HL-60/S4 treated with phorbol 12-myristate 13-acetate at 8.2 ng/mL for 4 days and 3 days (cell line): ENCODE results near the gene LARGE1.

ENCODE experiments used
- in situ Hi-C: fragments of 300-500 bp; cut with MboI; formaldehyde crosslinking; loops from 2 replicates; pipeline ENCODE4 v1.15.0; 2022; ENCODE audit warnings: low sequenced_read_pairs

The LARGE1 gene

GRCh38 chr22:33739516-33739915 is 180.8 kb downstream of the LARGE1 start:
- in situ Hi-C loops: no loop called here

- in situ Hi-C loops: no loop called here
Observed at GRCh38 chr22:33737662-33738061, 182.6 kb downstream of the LARGE1 start.

- in situ Hi-C loops: no loop called here
Observed at GRCh38 chr22:33735978-33736377, 184.3 kb downstream of the LARGE1 start.

- in situ Hi-C loops: no loop called here
Observed at GRCh38 chr22:33728847-33729246, 191.4 kb downstream of the LARGE1 start.

GRCh38 chr22:33726294-33726734 is 194.0 kb downstream of the LARGE1 start:
- in situ Hi-C loops: no loop called here

- in situ Hi-C loops: no loop called here
Observed at GRCh38 chr22:33723915-33724314, 196.4 kb downstream of the LARGE1 start.

- in situ Hi-C loops: no loop called here
Observed at GRCh38 chr22:33722816-33723215, 197.5 kb downstream of the LARGE1 start.

GRCh38 chr22:33720166-33720878 is 200.0 kb downstream of the LARGE1 start:
- in situ Hi-C loops: no loop called here

GRCh38 chr22:33717694-33718396 is 202.4 kb downstream of the LARGE1 start:
- in situ Hi-C loops: no loop called here

GRCh38 chr22:33715237-33715985 is 204.9 kb downstream of the LARGE1 start:
- in situ Hi-C loops: no loop called here

GRCh38 chr22:33710326-33710725 is 209.9 kb downstream of the LARGE1 start:
- in situ Hi-C loops: no loop called here

GRCh38 chr22:33707581-33707980 is 212.7 kb downstream of the LARGE1 start:
- in situ Hi-C loops: no loop called here

- in situ Hi-C loops: no loop called here
Observed at GRCh38 chr22:33706100-33706499, 214.2 kb downstream of the LARGE1 start.

- in situ Hi-C loops: no loop called here
Observed at GRCh38 chr22:33699176-33699575, 221.1 kb downstream of the LARGE1 start.

GRCh38 chr22:33697640-33698039 is 222.6 kb downstream of the LARGE1 start:
- in situ Hi-C loops: no loop called here

GRCh38 chr22:33691057-33691630 is 229.1 kb downstream of the LARGE1 start:
- in situ Hi-C loops: no loop called here

GRCh38 chr22:33688903-33689302 is 231.4 kb downstream of the LARGE1 start:
- in situ Hi-C loops: no loop called here

- in situ Hi-C loops: no loop called here
Observed at GRCh38 chr22:33687464-33687863, 232.8 kb downstream of the LARGE1 start.

- in situ Hi-C loops: no loop called here
Observed at GRCh38 chr22:33684087-33684486, 236.2 kb downstream of the LARGE1 start.

GRCh38 chr22:33682927-33683326 is 237.3 kb downstream of the LARGE1 start:
- in situ Hi-C loops: no loop called here

GRCh38 chr22:33680632-33681031 is 239.6 kb downstream of the LARGE1 start:
- in situ Hi-C loops: no loop called here
